Measurements from ENCODE around the gene SNCA.

DNA sequence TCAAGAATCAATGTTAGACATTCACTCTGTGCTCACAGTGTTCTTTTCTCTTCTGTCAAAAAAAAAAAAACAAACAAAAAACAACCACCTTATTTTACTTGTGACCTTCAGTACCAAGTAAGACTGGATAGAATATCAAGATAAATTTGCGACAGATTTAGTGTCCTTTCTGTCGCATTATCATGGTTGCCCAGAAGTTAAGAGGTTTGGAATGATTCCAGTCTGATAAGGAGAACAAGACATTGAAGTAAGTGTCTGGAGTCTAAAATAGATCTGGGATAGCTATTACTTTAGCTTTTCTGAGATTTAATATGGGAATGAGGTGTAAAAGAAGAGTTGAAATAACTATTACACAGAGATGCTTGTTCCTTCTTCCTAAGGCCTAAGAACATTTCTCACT, 31.7 kb downstream of the SNCA start:
- TF ChIP-seq, protein P1, sequence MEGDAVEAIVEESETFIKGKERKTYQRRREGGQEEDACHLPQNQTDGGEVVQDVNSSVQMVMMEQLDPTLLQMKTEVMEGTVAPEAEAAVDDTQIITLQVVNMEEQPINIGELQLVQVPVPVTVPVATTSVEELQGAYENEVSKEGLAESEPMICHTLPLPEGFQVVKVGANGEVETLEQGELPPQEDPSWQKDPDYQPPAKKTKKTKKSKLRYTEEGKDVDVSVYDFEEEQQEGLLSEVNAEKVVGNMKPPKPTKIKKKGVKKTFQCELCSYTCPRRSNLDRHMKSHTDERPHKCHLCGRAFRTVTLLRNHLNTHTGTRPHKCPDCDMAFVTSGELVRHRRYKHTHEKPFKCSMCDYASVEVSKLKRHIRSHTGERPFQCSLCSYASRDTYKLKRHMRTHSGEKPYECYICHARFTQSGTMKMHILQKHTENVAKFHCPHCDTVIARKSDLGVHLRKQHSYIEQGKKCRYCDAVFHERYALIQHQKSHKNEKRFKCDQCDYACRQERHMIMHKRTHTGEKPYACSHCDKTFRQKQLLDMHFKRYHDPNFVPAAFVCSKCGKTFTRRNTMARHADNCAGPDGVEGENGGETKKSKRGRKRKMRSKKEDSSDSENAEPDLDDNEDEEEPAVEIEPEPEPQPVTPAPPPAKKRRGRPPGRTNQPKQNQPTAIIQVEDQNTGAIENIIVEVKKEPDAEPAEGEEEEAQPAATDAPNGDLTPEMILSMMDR (IDR thresholded peaks at IDR 0.05) = no peak
- TF ChIP-seq POLR2A (IDR thresholded peaks at IDR 0.05) = no peak
